Ovary (tissue), 3 donors: ENCODE data around the gene IL1RAPL2.

Source experiments
- EP300 ChIP-seq: sonication (generic); formaldehyde crosslinking; IDR thresholded peaks from one replicate; pipeline ENCODE4 v1.6.1; 2017; ENCODE audit warnings: antibody characterized with exemption
- POLR2A ChIP-seq: fragments of 450-650 bp; IDR thresholded peaks from one replicate; pipeline ENCODE4 v1.6.1; 2017; ENCODE audit warnings: antibody characterized with exemption, mild to moderate bottlenecking, moderate library complexity
- TF ChIP-seq, protein P1 (sequence below), 3 donors: fragments of 450-650 bp in 2 of 3; fragments of 200-600 bp in 1 of 3; IDR thresholded peaks; one replicate each; pipeline versions ENCODE4 v1.5.1 to v1.8.0; 2016 to 2022; ENCODE audit warnings: antibody characterized with exemption in 3 of 3, mild to moderate bottlenecking in 1 of 3
- donor health status: DM: no; HTN: no; CAD: no.

DNA sequence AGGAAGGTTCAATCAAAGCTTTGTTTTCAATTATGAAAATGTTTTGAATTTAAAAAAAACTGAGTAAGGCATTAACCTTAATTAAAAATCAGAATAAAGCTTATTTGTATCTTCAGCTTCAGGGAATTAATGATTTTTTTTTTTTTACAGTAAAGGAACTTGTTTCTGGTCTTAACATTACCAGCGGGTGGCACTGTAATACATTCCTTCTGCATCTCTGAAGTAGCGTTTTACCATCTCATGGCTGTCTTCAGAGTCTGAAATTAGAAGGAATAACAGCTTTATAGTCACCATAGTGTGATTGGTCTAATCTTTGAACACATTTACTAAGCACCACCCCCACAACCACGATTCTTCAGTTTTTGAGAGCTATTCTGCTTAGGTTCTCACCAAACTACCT is 102.6 kb downstream of the IL1RAPL2 start:
- TF ChIP-seq, protein P1, sequence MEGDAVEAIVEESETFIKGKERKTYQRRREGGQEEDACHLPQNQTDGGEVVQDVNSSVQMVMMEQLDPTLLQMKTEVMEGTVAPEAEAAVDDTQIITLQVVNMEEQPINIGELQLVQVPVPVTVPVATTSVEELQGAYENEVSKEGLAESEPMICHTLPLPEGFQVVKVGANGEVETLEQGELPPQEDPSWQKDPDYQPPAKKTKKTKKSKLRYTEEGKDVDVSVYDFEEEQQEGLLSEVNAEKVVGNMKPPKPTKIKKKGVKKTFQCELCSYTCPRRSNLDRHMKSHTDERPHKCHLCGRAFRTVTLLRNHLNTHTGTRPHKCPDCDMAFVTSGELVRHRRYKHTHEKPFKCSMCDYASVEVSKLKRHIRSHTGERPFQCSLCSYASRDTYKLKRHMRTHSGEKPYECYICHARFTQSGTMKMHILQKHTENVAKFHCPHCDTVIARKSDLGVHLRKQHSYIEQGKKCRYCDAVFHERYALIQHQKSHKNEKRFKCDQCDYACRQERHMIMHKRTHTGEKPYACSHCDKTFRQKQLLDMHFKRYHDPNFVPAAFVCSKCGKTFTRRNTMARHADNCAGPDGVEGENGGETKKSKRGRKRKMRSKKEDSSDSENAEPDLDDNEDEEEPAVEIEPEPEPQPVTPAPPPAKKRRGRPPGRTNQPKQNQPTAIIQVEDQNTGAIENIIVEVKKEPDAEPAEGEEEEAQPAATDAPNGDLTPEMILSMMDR (IDR thresholded peaks at IDR 0.05), result no peak
- TF ChIP-seq POLR2A (no peak), EP300 (no peak)
